HEK293 (cell line): ENCODE data around the gene MCU.

Source experiments
- CTCF ChIA-PET: fragments of 350-600 bp; formaldehyde crosslinking; extraction: SDS; loops from one replicate; lab custom pipeline; 2021; ENCODE audit warnings: antibody characterized with exemption; lab: Yijun Ruan, JAX
- POLR2A ChIA-PET: fragments of 300-600 bp; formaldehyde crosslinking; extraction: SDS; loops from one replicate; lab custom pipeline; 2020; ENCODE audit warnings: antibody characterized with exemption, inconsistent platforms; lab: Yijun Ruan, JAX
- H3K27ac ChIP-seq: fragments of 200-500 bp; sonication (Bioruptor generic); 2 replicates; pipeline ENCODE4 v1.5.1; 2014; ENCODE audit warnings: low read depth, low read length, control low read depth, inconsistent platforms; ENCODE audit errors: extremely low read depth
- H3K36me3 ChIP-seq, 2 experiments: fragments of 200-500 bp in 1 of 2; sonication (Bioruptor generic) in 1 of 2; 1 replicate in 1 of 2; 2 replicates in 1 of 2; pipeline ENCODE4 v1.5.1; 2014 to 2017; ENCODE audit warnings: inconsistent platforms in 2 of 2, low read length in 2 of 2; ENCODE audit not compliant: control insufficient read depth in 2 of 2, insufficient read depth in 1 of 2
- H3K4me1 ChIP-seq: fragments of 200-500 bp; sonication (Bioruptor generic); 2 replicates; pipeline ENCODE4 v1.5.1; 2014; ENCODE audit warnings: mild to moderate bottlenecking, low read length, inconsistent platforms; ENCODE audit not compliant: control insufficient read depth, insufficient read depth
- H3K4me3 ChIP-seq: 2 replicates; pipeline ENCODE4 v1.5.1; 2011; ENCODE audit warnings: low read depth, mild to moderate bottlenecking, control low read depth, low read length, moderate library complexity
- H3K9me3 ChIP-seq: fragments of 200-500 bp; sonication (Bioruptor generic); 2 replicates; pipeline ENCODE4 v1.5.1; 2014; ENCODE audit warnings: low read depth, low read length, inconsistent platforms; ENCODE audit not compliant: control insufficient read depth, insufficient read depth
- ATF2 ChIP-seq: fragments of 450-650 bp; formaldehyde crosslinking; IDR thresholded peaks from 2 replicates; pipeline ENCODE4 v1.5.1; 2016; ENCODE audit warnings: missing biosample characterization, missing genetic modification characterization, low read depth
- BCL11B ChIP-seq: fragments of 450-650 bp; formaldehyde crosslinking; IDR thresholded peaks from 2 replicates; pipeline ENCODE4 v1.5.1; 2016; ENCODE audit warnings: low read depth, missing biosample characterization, missing genetic modification characterization
- KLF1 ChIP-seq: fragments of 450-650 bp; formaldehyde crosslinking; IDR thresholded peaks from 2 replicates; pipeline ENCODE4 v1.5.1; 2016; ENCODE audit warnings: missing biosample characterization, missing genetic modification characterization
- KLF17 ChIP-seq: fragments of 450-650 bp; formaldehyde crosslinking; IDR thresholded peaks from 2 replicates; pipeline ENCODE4 v1.5.1; 2016; ENCODE audit warnings: missing biosample characterization, missing genetic modification characterization
- ZBTB7A ChIP-seq: fragments of 450-650 bp; formaldehyde crosslinking; IDR thresholded peaks from 2 replicates; pipeline ENCODE4 v1.5.1; 2016; ENCODE audit warnings: low read depth, missing biosample characterization, missing genetic modification characterization
- ZNF114 ChIP-seq: fragments of 450-650 bp; formaldehyde crosslinking; IDR thresholded peaks from 2 replicates; pipeline ENCODE4 v1.5.0; 2017; ENCODE audit warnings: missing biosample characterization, missing genetic modification characterization
- ZNF138 ChIP-seq: fragments of 450-650 bp; formaldehyde crosslinking; IDR thresholded peaks from 2 replicates; pipeline ENCODE4 v1.5.1; 2016; ENCODE audit warnings: missing biosample characterization, missing genetic modification characterization, borderline replicate concordance
- ZNF18 ChIP-seq: fragments of 450-650 bp; formaldehyde crosslinking; IDR thresholded peaks from 2 replicates; pipeline ENCODE4 v1.5.1; 2016; ENCODE audit warnings: missing biosample characterization, missing genetic modification characterization
- ZNF26 ChIP-seq: fragments of 450-650 bp; formaldehyde crosslinking; IDR thresholded peaks from 2 replicates; pipeline ENCODE4 v1.5.1; 2016; ENCODE audit warnings: missing biosample characterization, missing genetic modification characterization
- ZNF335 ChIP-seq: fragments of 450-650 bp; formaldehyde crosslinking; conservative IDR thresholded peaks from 2 replicates; pipeline ENCODE4 v1.5.1; 2016; ENCODE audit warnings: missing biosample characterization, missing genetic modification characterization
- ZNF394 ChIP-seq: fragments of 450-650 bp; formaldehyde crosslinking; IDR thresholded peaks from 2 replicates; pipeline ENCODE4 v1.5.1; 2016; ENCODE audit warnings: missing biosample characterization, missing genetic modification characterization, mild to moderate bottlenecking, moderate library complexity, borderline replicate concordance
- ZNF473 ChIP-seq: fragments of 450-650 bp; formaldehyde crosslinking; IDR thresholded peaks from 2 replicates; pipeline ENCODE4 v1.5.1; 2017; ENCODE audit warnings: missing biosample characterization, missing genetic modification characterization
- ZNF513 ChIP-seq: fragments of 450-650 bp; IDR thresholded peaks from 2 replicates; pipeline ENCODE4 v1.5.1; 2018; ENCODE audit warnings: missing biosample characterization, missing genetic modification characterization
- ZNF677 ChIP-seq: fragments of 450-650 bp; IDR thresholded peaks from 2 replicates; pipeline ENCODE4 v1.5.0; 2018; ENCODE audit warnings: missing biosample characterization, mild to moderate bottlenecking, missing genetic modification characterization, moderate library complexity
- ZSCAN30 ChIP-seq: fragments of 450-650 bp; IDR thresholded peaks from 2 replicates; pipeline ENCODE4 v1.5.1; 2018; ENCODE audit warnings: missing biosample characterization, mild to moderate bottlenecking, missing genetic modification characterization, moderate library complexity

The MCU gene

GRCh38 chr10:72691863-72692743 lies at the start of gene MCU (continued):
- TF ChIP-seq ZNF18 (tag by site-specific recombination) (no peak), ZNF513 (0 out of 2 replicates have a peak, but pooled peaks have one; percentile 9), KLF1 (tag by site-specific recombination) (peak; percentile 33), ZNF335 (peak; percentile 18; the same call in 1 of the 2 replicates), KLF17 (tag by site-specific recombination) (0 out of 2 replicates have a peak, but pooled peaks have one; percentile 20)

GRCh38 chr10:72642318-72642717 lies 49.6 kb upstream of the MCU start:
- ChIA-PET POLR2A (no interaction called here), CTCF (interaction anchor here (0.5 kb wide), 1 partner anchor 144 kb away, joined by 3 read pairs; no protein-coding TSS in a partner anchor)
- no peak for TF ChIP-seq ZNF677 (tag by site-specific recombination)
- no peak for TF ChIP-seq ZSCAN30 (tag by site-specific recombination)
- no peak for TF ChIP-seq ZNF473 (tag by site-specific recombination)
- TF ChIP-seq ZNF513, result no peak
- TF ChIP-seq ATF2, result no peak
- TF ChIP-seq ZNF138 (tag by site-specific recombination), result no peak
- no peak for TF ChIP-seq BCL11B (tag by site-specific recombination)
- TF ChIP-seq ZBTB7A (tag by site-specific recombination), result no peak
- TF ChIP-seq ZNF26 (tag by site-specific recombination), result no peak
- TF ChIP-seq ZNF114 (tag by site-specific recombination), result no peak
- TF ChIP-seq ZNF394 (tag by site-specific recombination), result no peak
- H3K4me3 ChIP-seq, result no peak overlapping the region
- no peaks in the 10 kb centered on the region for H3K9me3 ChIP-seq
- H3K36me3 ChIP-seq, result no peaks in the 10 kb centered on the region
- H3K27ac ChIP-seq, result no peak overlapping the region
- no peaks in the 10 kb centered on the region for H3K4me1 ChIP-seq
